Left renal pelvis (tissue), 4 donors: ENCODE measurements around the gene ASB4. TPM values are rescaled to one million over a fixed set of nuclear protein-coding genes. Genes with fewer than 3 reads are reported as not detected.
"Not testable (repeated sequence)": the region's sequence is repeated elsewhere in the genome, so short reads cannot be mapped to it uniquely, and the experiment has no call there.

ENCODE experiments used
- DNase-seq, 4 donors: peaks; one replicate each; pipeline ENCODE4 v3.0.0-alpha.2; 2013; ENCODE audit warnings: low read depth in 4 of 4, low spot score in 3 of 4
- polyA plus RNA-seq, 4 donors: library from polyadenylated mRNA; unstranded; fragments of 120-200 nt; gene quantifications; one replicate each; pipeline ENCODE4 v1.2.1, GENCODE V29; 2013; ENCODE audit not compliant: insufficient read length in 4 of 4

The ASB4 gene
- polyA plus RNA-seq, 4 donors = 0.11 to 0.26 (median 0.23) TPM; not detected in 1

GRCh38 chr7:95478272-95479037, 7.3 kb upstream of the ASB4 start:
- no peak for DNase-seq

GRCh38 chr7:95479992-95480624, 5.6 kb upstream of the ASB4 start:
- no peak for DNase-seq

GRCh38 chr7:95481271-95482165, 4.2 kb upstream of the ASB4 start:
- DNase-seq = no peak

GRCh38 chr7:95482424-95482823, 3.3 kb upstream of the ASB4 start:
- no peak for DNase-seq

DNA sequence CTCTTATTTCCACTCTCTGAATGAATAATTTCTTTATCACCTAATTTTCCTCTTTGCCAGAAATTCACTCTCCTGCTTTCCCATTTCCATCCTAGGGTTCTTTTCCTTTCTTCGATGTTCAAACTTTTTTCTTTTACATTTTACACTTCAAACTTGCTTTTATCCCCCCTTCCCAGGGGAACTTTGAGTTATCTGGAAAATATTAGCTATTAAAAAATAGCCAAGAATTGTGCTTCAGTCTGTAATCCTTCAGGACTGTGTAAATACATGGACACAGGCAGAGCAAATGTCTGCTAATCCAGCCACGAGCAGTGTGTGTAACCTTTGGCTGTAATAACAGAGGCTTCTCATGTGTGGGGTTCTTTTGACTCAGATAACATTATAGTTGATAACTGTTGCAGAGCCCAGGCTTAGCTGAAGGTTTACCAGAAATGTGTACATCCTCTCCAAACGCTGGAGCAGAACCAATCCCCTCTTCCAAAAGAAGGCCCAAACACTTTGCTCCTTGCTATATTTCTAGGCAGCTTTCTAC, 4.6 kb downstream of the ASB4 start:
- DNase-seq = no peak

GRCh38 chr7:95491201-95491600, 5.5 kb downstream of the ASB4 start:
- DNase-seq = no peak

DNA sequence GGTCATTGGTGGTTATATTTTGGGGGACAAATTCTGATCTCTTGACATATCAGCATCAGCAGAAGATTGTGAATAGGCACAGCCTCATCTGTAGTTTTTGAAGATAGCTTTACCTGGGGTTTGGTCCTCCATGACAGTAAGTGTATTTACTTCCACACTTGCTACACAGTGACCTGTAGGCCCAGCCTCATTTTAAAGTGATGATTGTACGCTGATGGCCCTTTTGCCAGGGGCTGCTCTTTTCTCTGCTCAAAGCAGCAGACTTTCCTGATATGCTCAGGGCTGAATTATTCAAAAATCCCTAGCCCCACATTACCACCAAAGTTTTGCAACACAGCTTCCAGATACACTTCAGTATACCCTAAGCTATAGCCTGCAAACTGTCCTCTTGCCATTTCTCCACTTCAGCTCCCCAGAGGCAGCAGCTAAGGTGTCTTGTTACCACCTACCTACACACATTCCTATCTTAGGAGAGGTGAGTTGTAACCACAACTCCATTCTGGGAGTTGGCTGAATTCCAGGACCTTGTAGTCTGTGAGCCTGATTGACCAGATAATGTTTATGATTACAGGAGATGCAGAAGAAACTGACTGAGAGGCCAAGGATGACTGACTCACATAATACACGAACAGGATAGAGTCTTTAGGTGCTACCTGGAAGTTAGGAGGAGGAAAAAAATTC, 6.0 kb downstream of the ASB4 start:
- DNase-seq = no peak

- DNase-seq = no peak
Measured at GRCh38 chr7:95493247-95493646, 7.5 kb downstream of the ASB4 start.

DNA sequence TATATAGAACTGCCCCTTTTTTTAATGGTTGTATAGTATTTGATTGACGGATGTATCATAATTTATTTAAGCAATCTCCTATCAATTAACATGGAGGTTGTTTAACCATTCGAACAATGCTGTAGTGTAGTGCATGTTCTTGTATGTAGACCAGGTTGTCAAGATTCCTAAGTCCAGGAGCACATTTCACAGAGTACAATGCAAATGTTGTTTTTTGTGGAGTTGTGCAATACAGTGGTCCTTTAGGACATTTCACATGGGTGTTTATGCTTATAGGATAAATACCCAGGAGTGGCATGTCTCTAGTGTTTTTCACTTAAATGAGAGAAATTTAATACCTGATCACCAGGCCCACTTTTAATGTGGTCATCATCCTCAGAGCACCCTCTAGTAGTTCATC, 8.1 kb downstream of the ASB4 start:
- no peak for DNase-seq

GRCh38 chr7:95501261-95501832, 15.6 kb downstream of the ASB4 start:
- peak in 1 of 4 donors; percentile 55 for DNase-seq

GRCh38 chr7:95502403-95502802, 16.7 kb downstream of the ASB4 start:
- DNase-seq = no peak

GRCh38 chr7:95503271-95504131, 17.8 kb downstream of the ASB4 start:
- no peak for DNase-seq

GRCh38 chr7:95504132-95504588, 18.4 kb downstream of the ASB4 start:
- not testable (repeated sequence) for DNase-seq

DNA sequence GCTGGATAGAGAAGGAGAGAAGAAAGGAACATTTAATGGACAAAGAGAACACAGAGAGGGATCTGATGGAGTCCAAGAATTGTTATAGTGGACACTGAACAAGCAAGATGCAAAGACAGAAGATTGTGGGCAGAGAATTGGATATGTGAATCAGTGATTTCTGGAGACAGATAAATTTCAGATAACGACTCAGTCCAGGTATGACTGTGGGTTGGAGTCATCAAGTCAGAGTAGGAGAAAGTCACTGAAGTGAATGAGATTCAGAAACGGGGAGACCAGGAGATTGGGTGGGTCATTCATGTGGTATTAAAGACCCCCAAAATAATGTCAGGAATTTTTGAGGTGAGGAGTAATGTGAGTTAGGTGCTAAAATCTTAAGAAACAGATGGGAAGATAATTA, 23.0 kb downstream of the ASB4 start:
- DNase-seq = no peak

DNA sequence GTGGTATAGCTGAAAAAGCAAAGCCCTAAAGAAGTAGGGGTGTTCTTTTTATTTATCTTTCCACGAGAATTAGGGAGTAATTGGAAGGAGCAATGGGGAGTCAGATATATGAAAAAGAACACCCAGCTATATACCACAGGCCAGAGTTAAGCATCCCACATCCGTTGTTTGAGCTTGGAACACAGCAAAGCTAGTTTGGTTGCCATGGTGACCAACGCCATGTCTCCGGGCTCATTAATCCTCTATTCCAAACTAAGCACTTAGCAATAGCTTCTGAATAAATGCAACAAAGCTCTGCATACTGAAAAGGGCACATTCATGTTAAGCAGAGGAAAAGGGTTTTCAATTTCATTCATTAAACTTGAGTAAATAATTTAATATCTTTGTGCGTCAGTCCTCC, 23.5 kb downstream of the ASB4 start:
- peak; percentile 64 to 87 (median 68) for DNase-seq

GRCh38 chr7:95511716-95512260, 26.0 kb downstream of the ASB4 start:
- peak in 3 of 4 donors; percentile 51 to 60 (median 58) for DNase-seq

DNA sequence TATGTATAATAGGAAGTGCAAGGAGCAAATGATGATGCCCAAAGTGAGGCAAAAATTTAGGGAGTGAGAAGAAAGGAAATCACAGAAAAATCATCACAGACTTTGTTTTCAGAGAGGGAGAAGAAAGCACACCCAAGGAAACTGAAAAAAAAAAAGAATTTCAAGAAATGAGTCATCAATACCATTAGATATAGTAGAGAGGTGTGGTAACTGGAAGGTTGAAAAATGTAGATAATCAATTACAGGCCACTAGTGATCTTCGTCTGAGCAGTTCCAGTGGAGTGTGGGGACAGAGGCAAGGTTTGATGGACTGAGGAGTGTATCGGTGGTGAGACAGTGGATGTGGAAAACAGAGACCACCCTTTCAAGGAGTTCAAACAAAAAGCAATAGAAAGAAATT, 31.7 kb downstream of the ASB4 start:
- no peak for DNase-seq

DNA sequence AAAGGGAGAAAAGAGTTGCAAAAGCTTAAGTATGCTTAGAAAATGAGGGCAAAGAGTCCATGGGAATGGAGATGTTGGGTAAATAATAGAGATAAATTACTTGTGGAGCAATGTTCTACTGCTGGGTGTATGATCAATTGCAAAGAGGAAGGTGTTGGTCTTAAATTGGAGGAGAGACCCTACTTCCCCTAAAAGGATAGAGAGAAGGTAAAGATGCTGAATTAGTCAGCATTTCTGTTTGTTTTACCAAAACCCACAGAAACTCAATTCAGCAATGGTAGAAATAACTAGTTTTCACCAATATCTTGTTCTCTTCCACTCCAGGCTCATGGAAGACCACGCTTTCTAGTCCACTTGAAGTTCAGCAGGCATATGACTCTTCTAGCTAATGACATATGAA, 32.1 kb downstream of the ASB4 start:
- no peak for DNase-seq

- DNase-seq = no peak
Measured at GRCh38 chr7:95520136-95520535, 34.4 kb downstream of the ASB4 start.
